Gastroesophageal sphincter (tissue), 3 donors: ENCODE measurements around the gene TP53TG5.

ENCODE experiments used
- CTCF ChIP-seq, 4 experiments: fragments of 200-600 bp in 2 of 4; fragments of 450-650 bp in 2 of 4; sonication (generic) in 1 of 4; IDR thresholded peaks; one replicate each; pipeline ENCODE4 v1.5.1; 2017 to 2019; ENCODE audit warnings: antibody characterized with exemption in 4 of 4, mild to moderate bottlenecking in 2 of 4, moderate library complexity in 2 of 4
- POLR2A ChIP-seq, 2 donors: fragments of 450-650 bp; IDR thresholded peaks; one replicate each; pipeline ENCODE4 v1.6.1; 2017; ENCODE audit warnings: antibody characterized with exemption in 2 of 2, mild to moderate bottlenecking in 2 of 2, moderate library complexity in 1 of 2

- no peak for TF ChIP-seq CTCF (IDR thresholded peaks at IDR 0.05)
- no peak for TF ChIP-seq POLR2A (IDR thresholded peaks at IDR 0.05)
Observed at GRCh38 chr20:45340236-45340847, 37.8 kb downstream of the TP53TG5 start.
